ENCODE measurements around the gene POLR2C. TPM values are rescaled to one million over a fixed set of nuclear protein-coding genes. Genes with fewer than 3 reads are reported as not detected.
A peak's percentile ranks its signal among the peaks of the same experiment; 100 is the strongest.

The POLR2C gene
- total RNA-seq, 4 donors from 2014 or later = 80.0 to 141 (median 100.0) TPM

DNA sequence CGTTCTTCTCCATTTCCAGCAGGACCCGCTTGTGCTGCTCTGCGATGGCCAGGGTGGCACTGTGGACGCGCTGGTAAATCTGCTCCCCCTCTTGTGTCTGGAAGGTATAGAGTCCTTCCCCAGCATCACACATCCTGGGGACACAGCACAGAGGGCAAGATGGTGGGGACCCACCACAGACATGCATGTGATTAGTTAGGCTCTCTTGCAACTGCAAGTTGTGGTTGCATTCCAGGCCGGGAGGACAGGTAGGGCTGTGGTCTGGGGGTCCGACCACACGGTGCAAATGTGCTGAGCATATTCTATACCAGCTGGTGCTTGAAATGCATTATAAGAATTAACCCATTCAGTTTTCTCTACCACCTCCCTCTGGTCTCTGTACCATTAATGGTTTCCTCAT lies 11.4 kb downstream of the POLR2C start:
- Histone ChIP-seq H3K9me3 (no peaks in the 10 kb centered on the region), H3K4me3 (no peak overlapping the region), H3K4me1 (peaks cover 0 to 51% (median 19%) of the 10 kb centered on the region in 3 donors), H3K27me3 (no peaks in the 10 kb centered on the region), H3K27ac (no peak overlapping the region), H3K36me3 (peaks cover 0 to 69% of the 10 kb centered on the region in 2 donors)
- no peak for ATAC-seq
- 56 to 87% methylated on average over 3 of the region's 8 CpGs for WGBS, 2 donors (ENCODE audit: low coverage in 1 of 2)
- no peak for TF ChIP-seq POLR2A (IDR thresholded peaks at IDR 0.05)

- 66 to 96% methylated on average over 5 to 10 of the region's 30 CpGs for WGBS, 2 donors (ENCODE audit: low coverage in 1 of 2)
- Histone ChIP-seq H3K36me3 (peaks cover 0 to 58% of the 10 kb centered on the region in 2 donors), H3K4me1 (peaks cover 0 to 59% (median 20%) of the 10 kb centered on the region in 3 donors), H3K9me3 (no peaks in the 10 kb centered on the region), H3K4me3 (no peak overlapping the region), H3K27me3 (no peaks in the 10 kb centered on the region), H3K27ac (peak overlapping the region in 1 of 4 donors; percentile 6)
- no peak for ATAC-seq
- TF ChIP-seq POLR2AphosphoS5 (IDR thresholded peaks at IDR 0.05) (no peak), POLR2A (IDR thresholded peaks at IDR 0.05) (no peak), CTCF (IDR thresholded peaks at IDR 0.05) (no peak), EP300 (IDR thresholded peaks at IDR 0.05) (no peak)
Observed at GRCh38 chr16:57474671-57475661, 12.5 kb downstream of the POLR2C start.

DNA sequence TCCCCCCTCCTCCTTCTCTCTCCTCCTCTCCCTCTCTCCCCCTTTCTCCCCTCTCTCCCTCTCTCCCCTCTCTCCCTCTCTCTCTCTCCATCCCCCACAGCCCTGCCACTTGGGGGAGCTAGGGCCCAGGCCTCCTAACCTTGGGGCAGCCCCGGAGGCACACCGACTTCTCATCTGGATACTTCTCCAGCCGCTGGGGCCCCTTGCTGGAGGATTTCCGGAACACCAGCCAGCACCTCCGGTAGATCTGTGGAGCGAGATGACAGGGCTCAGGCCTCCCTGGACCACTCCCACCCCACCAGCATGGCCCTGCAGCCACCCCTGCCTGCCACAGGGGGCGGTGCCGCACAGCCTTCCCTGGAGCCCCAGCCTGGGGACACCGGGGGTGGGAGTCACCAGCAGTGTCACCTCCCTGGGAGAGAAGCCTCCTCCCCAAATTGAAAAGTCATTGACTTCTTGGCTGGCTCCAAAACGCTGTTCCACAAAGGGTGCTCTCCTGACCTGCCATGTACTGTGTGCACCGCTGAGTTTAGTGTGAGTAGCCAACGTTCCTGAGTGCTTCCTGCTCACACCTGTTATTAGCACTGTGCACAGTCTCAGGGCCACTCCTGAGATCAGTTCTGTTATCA lies 13.3 kb downstream of the POLR2C start:
- WGBS, 2 donors (ENCODE audit: low coverage in 1 of 2) = 0% methylated on average over 1 of the region's 12 CpGs; no CpG with 5 or more reads in 1 of the 2 donors
- Histone ChIP-seq H3K27ac (peak overlapping the region in 3 of 4 donors; percentile 6 to 29 (median 9)), H3K9me3 (no peaks in the 10 kb centered on the region), H3K36me3 (peaks cover 0 to 50% of the 10 kb centered on the region in 2 donors), H3K4me1 (peaks cover 0 to 59% (median 25%) of the 10 kb centered on the region in 3 donors), H3K4me3 (no peak overlapping the region), H3K27me3 (no peaks in the 10 kb centered on the region)
- no peak for ATAC-seq
- TF ChIP-seq POLR2A (IDR thresholded peaks at IDR 0.05) (no peak), EP300 (IDR thresholded peaks at IDR 0.05) (no peak), CTCF (IDR thresholded peaks at IDR 0.05) (peak in 3 of 4 experiments; percentile 30 to 57 (median 47)), POLR2AphosphoS5 (IDR thresholded peaks at IDR 0.05) (no peak)

DNA sequence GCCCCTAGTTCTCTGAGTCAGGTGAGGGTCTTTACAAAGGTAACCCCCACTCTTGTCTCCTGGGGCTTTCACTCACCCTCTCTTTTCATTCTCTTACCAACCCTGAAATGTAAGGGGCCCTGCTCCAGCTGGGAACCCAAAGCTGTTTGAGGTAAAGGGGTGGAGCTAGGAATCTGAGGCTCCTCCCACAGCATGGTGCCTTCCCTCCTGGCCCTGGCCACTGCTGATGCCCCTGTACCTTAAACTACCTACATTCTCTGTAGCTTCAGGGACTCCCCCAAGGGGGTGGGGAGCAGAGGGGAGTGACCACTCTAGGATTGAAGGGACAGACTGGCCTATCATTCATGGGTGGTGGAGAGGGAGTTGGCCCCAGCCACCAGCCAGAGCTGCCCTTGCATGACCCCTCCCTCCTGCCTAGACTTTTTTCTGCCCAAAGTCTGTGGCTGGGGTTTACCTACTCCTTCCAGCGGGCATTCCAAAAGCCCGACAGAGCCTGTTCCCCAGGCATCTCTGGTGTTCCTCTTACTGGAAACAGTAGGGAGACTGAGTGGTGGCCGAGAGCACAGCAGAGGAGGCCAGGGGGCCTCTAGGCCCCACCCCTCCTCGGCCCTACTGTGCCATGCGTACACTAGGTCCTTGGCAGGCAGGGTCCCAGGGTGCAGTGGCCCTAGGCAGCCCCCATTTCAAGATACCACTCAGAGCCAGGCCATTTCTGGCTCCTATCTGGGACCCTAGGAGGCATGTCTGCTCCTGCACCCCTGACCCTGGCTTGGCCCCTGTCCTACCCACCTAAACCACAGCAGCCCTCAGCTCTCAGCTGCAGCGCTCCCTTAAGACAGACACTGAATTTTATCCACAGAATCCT lies 14.3 kb downstream of the POLR2C start:
- no peak for TF ChIP-seq POLR2A (IDR thresholded peaks at IDR 0.05)
- TF ChIP-seq POLR2AphosphoS5 (IDR thresholded peaks at IDR 0.05) = no peak
- TF ChIP-seq EP300 (IDR thresholded peaks at IDR 0.05) = no peak
- no peak for TF ChIP-seq CTCF (IDR thresholded peaks at IDR 0.05)
- WGBS, 2 donors (ENCODE audit: low coverage in 1 of 2) = no CpG with 5 or more reads among the region's 6 CpGs
- Histone ChIP-seq H3K9me3 (no peaks in the 10 kb centered on the region), H3K36me3 (peaks cover 0 to 40% of the 10 kb centered on the region in 2 donors), H3K4me1 (peaks cover 0 to 53% (median 19%) of the 10 kb centered on the region in 3 donors), H3K27me3 (no peaks in the 10 kb centered on the region), H3K27ac (peak overlapping the region in 2 of 4 donors; percentile 4 to 29), H3K4me3 (no peak overlapping the region)
- ATAC-seq = no peak

Measured in gastroesophageal sphincter (tissue), 4 donors.